Lower leg skin (tissue), 3 donors: Measurements from ENCODE around the gene KCNMB1.

ENCODE experiments used
- CTCF ChIP-seq, 3 donors: fragments of 450-650 bp; IDR thresholded peaks; one replicate each; pipeline ENCODE4 v1.5.1; 2016; ENCODE audit warnings: antibody characterized with exemption in 3 of 3, mild to moderate bottlenecking in 3 of 3, moderate library complexity in 2 of 3
- POLR2A ChIP-seq, 2 donors: fragments of 450-650 bp; IDR thresholded peaks; one replicate each; pipeline ENCODE4 v1.6.1; 2016 to 2017; ENCODE audit warnings: antibody characterized with exemption in 2 of 2, mild to moderate bottlenecking in 1 of 2, moderate library complexity in 1 of 2

DNA sequence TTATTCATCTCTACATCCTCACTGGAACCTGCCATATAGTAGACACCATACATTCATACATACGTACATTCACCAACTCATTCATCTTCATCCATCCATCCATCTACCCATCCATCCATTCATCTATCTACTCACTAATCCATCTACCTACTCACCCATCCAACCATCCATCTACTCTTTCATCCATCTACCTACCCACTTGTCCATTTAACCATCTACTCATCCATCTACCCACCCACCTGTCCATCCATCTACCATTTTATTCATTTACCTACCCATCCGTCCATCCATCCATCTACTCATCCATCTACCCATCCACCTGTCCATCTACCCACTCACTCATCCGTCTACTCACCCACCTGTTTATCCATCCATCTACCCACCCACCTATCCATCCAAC is 59.6 kb downstream of the KCNMB1 start:
- TF ChIP-seq CTCF (IDR thresholded peaks at IDR 0.05) = no peak
- no peak for TF ChIP-seq POLR2A (IDR thresholded peaks at IDR 0.05)
